Erythroblast (primary cell): Measurements from ENCODE around the gene PPP2R5C.

Experiments used
- GATA1 ChIP-seq: IDR thresholded peaks from 2 replicates; pipeline ENCODE4 v1.6.1; 2011; ENCODE audit warnings: low read depth, mild to moderate bottlenecking, control low read depth, low read length, moderate library complexity
- POLR2A ChIP-seq: IDR thresholded peaks from 2 replicates; pipeline ENCODE4 v1.6.1; 2011; ENCODE audit warnings: mild to moderate bottlenecking, low read length

DNA sequence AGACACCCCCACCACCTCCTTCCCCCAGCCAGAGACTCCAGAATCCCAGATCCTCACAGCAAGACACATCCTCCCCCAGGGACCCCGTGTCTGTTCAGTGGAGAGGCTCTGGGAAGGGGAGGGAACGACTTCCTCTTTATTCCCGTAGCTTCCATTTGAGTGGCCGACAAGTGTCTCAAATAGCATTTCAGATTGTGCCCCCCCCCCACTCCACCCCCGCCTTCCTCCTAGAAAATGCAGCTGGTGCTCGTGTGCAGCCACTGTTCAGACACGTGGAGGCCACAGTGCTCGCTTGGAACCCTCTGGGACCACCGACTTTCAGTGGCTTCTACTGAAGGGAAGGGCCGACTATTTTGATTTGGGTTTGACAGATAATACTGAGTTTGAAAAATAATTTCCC is 14.3 kb downstream of the PPP2R5C start:
- TF ChIP-seq POLR2A = no peak
- no peak for TF ChIP-seq GATA1
